Endodermal cell (in vitro differentiated cells): ENCODE measurements around the gene ANKRD23. TPM values are rescaled to one million over a fixed set of nuclear protein-coding genes. Genes with fewer than 3 reads are reported as not detected.

ENCODE experiments used
- DNase-seq: peaks from one replicate; pipeline ENCODE4 v3.0.0-alpha.2; 2017
- H3K27ac ChIP-seq: 2 replicates; pipeline ENCODE4 v1.5.1; 2013; ENCODE audit warnings: mild to moderate bottlenecking, low read depth, low read length, moderate library complexity
- H3K27me3 ChIP-seq: 2 replicates; pipeline ENCODE4 v1.6.1; 2013; ENCODE audit warnings: mild to moderate bottlenecking, low read length, moderate library complexity; ENCODE audit not compliant: insufficient read depth, control insufficient read depth, poor library complexity, severe bottlenecking
- H3K36me3 ChIP-seq: 2 replicates; pipeline ENCODE4 v1.7.0; 2013; ENCODE audit warnings: mild to moderate bottlenecking, low read length, moderate library complexity; ENCODE audit not compliant: control insufficient read depth, insufficient read depth
- H3K4me1 ChIP-seq: one replicate; pipeline ENCODE4 v1.7.0; 2013; ENCODE audit warnings: low read length; ENCODE audit not compliant: control insufficient read depth, insufficient read depth
- H3K4me3 ChIP-seq: 2 replicates; pipeline ENCODE4 v1.5.1; 2013; ENCODE audit warnings: mild to moderate bottlenecking, low read length, moderate library complexity
- H3K9ac ChIP-seq: 2 replicates; pipeline ENCODE4 v1.6.1; 2013; ENCODE audit warnings: mild to moderate bottlenecking, low read length, moderate library complexity; ENCODE audit not compliant: poor library complexity, severe bottlenecking; ENCODE audit errors: extremely low read depth
- H3K9me3 ChIP-seq: 2 replicates; pipeline ENCODE4 v1.6.1; 2013; ENCODE audit warnings: mild to moderate bottlenecking, low read length, moderate library complexity; ENCODE audit not compliant: control insufficient read depth
- H3K27ac Mint-ChIP-seq: 2 replicates; pipeline ENCODE4 v1.8.0; 2020; ENCODE audit warnings: mixed read lengths
- H3K27me3 Mint-ChIP-seq: 2 replicates; pipeline ENCODE4 v1.8.0; 2021; ENCODE audit warnings: mild to moderate bottlenecking, mixed read lengths; ENCODE audit not compliant: insufficient read depth
- H3K36me3 Mint-ChIP-seq: 2 replicates; pipeline ENCODE4 v1.8.0; 2020; ENCODE audit warnings: low read depth, mixed read lengths
- H3K4me1 Mint-ChIP-seq: 2 replicates; pipeline ENCODE4 v1.8.0; 2020; ENCODE audit warnings: mixed read lengths
- H3K4me3 Mint-ChIP-seq: 2 replicates; pipeline ENCODE4 v1.8.0; 2020; ENCODE audit warnings: mild to moderate bottlenecking, moderate library complexity, mixed read lengths
- H3K9me3 Mint-ChIP-seq: 2 replicates; pipeline ENCODE4 v1.8.0; 2020; ENCODE audit warnings: mild to moderate bottlenecking, mixed read lengths
- CTCF ChIP-seq: fragments of 200-600 bp; sonication (generic); conservative IDR thresholded peaks from 2 replicates; pipeline ENCODE4 v1.5.0; 2021; ENCODE audit warnings: antibody characterized with exemption, mild to moderate bottlenecking
- WGBS, 2 experiments: methylation state at CpG; one replicate each; pipeline versions ENCODE4 v1.1.5 to v1.1.7; 2013; ENCODE audit warnings: missing lambda C conversion rate in 2 of 2, mixed read lengths in 1 of 2; ENCODE audit not compliant: insufficient coverage in 1 of 2, insufficient read length in 1 of 2; 5-methylcytosine and 5-hydroxymethylcytosine counted together
- total RNA-seq, 2 donors: library from RNA; stranded (reverse); fragmentation: NEBNext Ultra II Directional in 1 of 2; extraction: Animal tissue kit (Norgen Biotek cat#: 25700) in 1 of 2; gene quantifications; 2 replicates in 1 of 2; 3 replicates in 1 of 2; pipeline ENCODE4 v1.2.1, GENCODE V29; 2021

Gene ANKRD23
- total RNA-seq, 2 donors from 2014 or later: 2.6 to 3.6 TPM

GRCh38 chr2:96801005-96801785 lies 42.6 kb downstream of the ANKRD23 start:
- H3K36me3 Mint-ChIP-seq: peaks cover 15% of the 10 kb centered on the region
- Histone ChIP-seq H3K4me3 (no peak overlapping the region), H3K9me3 (no peaks in the 10 kb centered on the region), H3K36me3 (peaks cover 11% of the 10 kb centered on the region), H3K9ac (no peak overlapping the region), H3K27ac (no peak overlapping the region), H3K4me1 (no peaks in the 10 kb centered on the region), H3K27me3 (no peaks in the 10 kb centered on the region)
- H3K27me3 Mint-ChIP-seq: no peaks in the 10 kb centered on the region
- H3K9me3 Mint-ChIP-seq: no peaks in the 10 kb centered on the region
- WGBS, 2 experiments: 60 to 70% methylated on average over 4 to 15 of the region's 15 CpGs
- peaks cover 3% of the 10 kb centered on the region for H3K4me1 Mint-ChIP-seq
- H3K27ac Mint-ChIP-seq: no peak overlapping the region
- TF ChIP-seq CTCF: peak; percentile 91
- no peak overlapping the region for H3K4me3 Mint-ChIP-seq
- peak; percentile 92 for DNase-seq

DNA sequence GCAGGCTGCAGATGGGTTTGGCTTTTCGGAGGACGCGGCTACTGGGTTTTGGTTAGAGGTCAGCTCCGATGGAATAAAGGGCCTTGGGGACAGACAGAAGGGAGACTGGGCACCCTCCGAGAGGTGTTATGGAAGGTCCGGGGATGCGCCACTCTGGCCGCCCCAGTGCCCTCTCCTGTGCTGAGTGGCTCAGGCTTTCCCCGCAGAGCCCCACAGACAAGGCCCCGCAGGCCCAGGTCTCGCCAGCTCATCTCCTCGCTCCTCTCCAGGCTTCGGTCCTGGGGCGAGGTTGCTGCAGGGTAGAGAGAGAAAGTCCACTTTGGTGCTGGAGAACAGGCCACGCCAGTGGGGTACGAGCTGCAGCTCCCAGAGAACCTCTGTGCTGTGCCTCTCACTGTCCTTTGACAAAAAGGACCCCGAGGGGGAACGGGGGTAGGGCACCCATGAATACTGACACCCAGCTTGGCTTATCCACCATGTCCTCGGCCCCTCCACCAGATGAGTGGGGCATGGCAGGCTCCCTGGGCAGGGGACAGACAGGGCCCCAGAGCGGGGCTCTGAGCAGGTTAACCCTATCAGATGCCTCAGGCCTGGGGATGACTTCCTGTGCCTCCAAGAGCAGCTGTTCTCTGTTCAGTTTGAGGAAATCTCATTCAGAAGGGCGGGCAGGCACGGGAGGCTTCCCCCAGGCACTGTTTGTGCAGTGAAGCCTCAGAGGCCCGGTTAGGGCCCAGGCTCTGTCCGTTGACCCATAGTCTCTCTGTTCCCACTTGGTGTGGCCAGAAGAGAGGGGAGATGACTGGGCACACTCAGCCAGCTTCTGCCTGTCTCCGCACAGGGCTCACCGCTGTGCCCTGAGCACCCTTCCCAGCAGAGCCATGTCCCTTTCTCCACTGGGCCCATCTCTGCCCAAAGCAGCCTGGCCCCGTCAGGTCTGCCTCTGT lies 43.5 kb downstream of the ANKRD23 start:
- no peak overlapping the region for H3K4me3 ChIP-seq
- H3K27me3 Mint-ChIP-seq: no peaks in the 10 kb centered on the region
- no peak overlapping the region for H3K27ac ChIP-seq
- no peak for TF ChIP-seq CTCF
- no peak for DNase-seq
- no peak overlapping the region for H3K9ac ChIP-seq
- no peaks in the 10 kb centered on the region for H3K27me3 ChIP-seq
- peaks cover 11% of the 10 kb centered on the region for H3K36me3 ChIP-seq
- H3K9me3 Mint-ChIP-seq: no peaks in the 10 kb centered on the region
- H3K27ac Mint-ChIP-seq: no peak overlapping the region
- no peak overlapping the region for H3K4me3 Mint-ChIP-seq
- peaks cover 14% of the 10 kb centered on the region for H3K36me3 Mint-ChIP-seq
- WGBS, 2 experiments: 91 to 97% methylated on average over 19 to 27 of the region's 27 CpGs
- no peaks in the 10 kb centered on the region for H3K4me1 ChIP-seq
- H3K9me3 ChIP-seq: no peaks in the 10 kb centered on the region
- H3K4me1 Mint-ChIP-seq: peaks cover 2% of the 10 kb centered on the region

DNA sequence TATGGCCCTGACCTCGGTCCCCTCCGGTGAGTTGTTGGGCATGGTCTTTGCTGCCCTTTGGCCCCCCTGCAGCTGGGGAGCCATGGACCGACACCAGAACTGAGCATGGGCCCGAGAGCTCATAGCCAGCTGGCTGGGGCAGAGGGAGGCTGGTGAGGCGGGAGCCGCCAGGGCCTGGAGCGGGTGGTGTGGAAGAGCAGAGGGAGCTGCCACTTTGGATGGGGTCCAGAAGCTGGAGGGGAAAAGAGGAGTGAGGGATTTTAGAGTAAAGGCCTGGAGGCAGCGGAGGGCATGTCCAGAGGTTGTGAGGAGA lies 44.2 kb downstream of the ANKRD23 start:
- no peak overlapping the region for H3K9ac ChIP-seq
- no peak for TF ChIP-seq CTCF
- H3K27ac ChIP-seq: no peak overlapping the region
- Mint-ChIP-seq H3K4me1 (no peaks in the 10 kb centered on the region), H3K9me3 (no peaks in the 10 kb centered on the region), H3K27ac (no peak overlapping the region), H3K27me3 (no peaks in the 10 kb centered on the region), H3K4me3 (no peak overlapping the region), H3K36me3 (peaks cover 12% of the 10 kb centered on the region)
- 87 to 90% methylated on average over 3 to 8 of the region's 8 CpGs for WGBS, 2 experiments
- H3K4me3 ChIP-seq: no peak overlapping the region
- H3K4me1 ChIP-seq: no peaks in the 10 kb centered on the region
- DNase-seq: no peak
- no peaks in the 10 kb centered on the region for H3K27me3 ChIP-seq
- H3K36me3 ChIP-seq: peaks cover 11% of the 10 kb centered on the region
- H3K9me3 ChIP-seq: no peaks in the 10 kb centered on the region
